GM19328 (cell line): Measurements from ENCODE around the gene ZNF638.
"Not testable (repeated sequence)": the region's sequence is repeated elsewhere in the genome, so short reads cannot be mapped to it uniquely, and the experiment has no call there.

Experiments
- ATAC-seq: cut with Tn5 transposase; IDR thresholded peaks from one replicate; pipeline ENCODE4 v1.9.1; 2021; ENCODE audit warnings: mild to moderate bottlenecking, moderate library complexity; ENCODE audit not compliant: unreplicated experiment

ZNF638 gene

GRCh38 chr2:71402427-71402826 is 70.8 kb downstream of the ZNF638 start:
- ATAC-seq: no peak

GRCh38 chr2:71409611-71410010 is 78.0 kb downstream of the ZNF638 start:
- ATAC-seq: no peak

- no peak for ATAC-seq
Measured at GRCh38 chr2:71410696-71411095, 79.1 kb downstream of the ZNF638 start.

- not testable (repeated sequence) for ATAC-seq
Measured at GRCh38 chr2:71416866-71417265, 85.3 kb downstream of the ZNF638 start.

GRCh38 chr2:71417300-71418202 is 86.0 kb downstream of the ZNF638 start:
- no peak for ATAC-seq

- ATAC-seq: no peak
Measured at GRCh38 chr2:71419145-71419544, 87.6 kb downstream of the ZNF638 start.

- no peak for ATAC-seq
Measured at GRCh38 chr2:71419976-71420375, 88.4 kb downstream of the ZNF638 start.

GRCh38 chr2:71422786-71423185 is 91.2 kb downstream of the ZNF638 start:
- ATAC-seq: no peak

- no peak for ATAC-seq
Measured at GRCh38 chr2:71423817-71424420, 92.3 kb downstream of the ZNF638 start.

GRCh38 chr2:71426721-71427120 is 95.1 kb downstream of the ZNF638 start:
- ATAC-seq: no peak

- ATAC-seq: no peak
Measured at GRCh38 chr2:71428472-71429383, 97.1 kb downstream of the ZNF638 start.

- not testable (repeated sequence) for ATAC-seq
Measured at GRCh38 chr2:71445142-71445541, 113.6 kb downstream of the ZNF638 start.

GRCh38 chr2:71446505-71446904 is 114.9 kb downstream of the ZNF638 start:
- ATAC-seq: no peak

- no peak for ATAC-seq
Measured at GRCh38 chr2:71449343-71449742, 117.8 kb downstream of the ZNF638 start.

- no peak for ATAC-seq
Measured at GRCh38 chr2:71451705-71452104, 120.1 kb downstream of the ZNF638 start.

- no peak for ATAC-seq
Measured at GRCh38 chr2:71452565-71452964, 121.0 kb downstream of the ZNF638 start.

- no peak for ATAC-seq
Measured at GRCh38 chr2:71453404-71454220, 122.0 kb downstream of the ZNF638 start, which contains the start of gene DYSF. Gene DYSF (plus strand): TSS chr2:71453561.

- ATAC-seq: no peak
Measured at GRCh38 chr2:71454221-71455010, 122.8 kb downstream of the ZNF638 start.

- no peak for ATAC-seq
Measured at GRCh38 chr2:71455011-71455740, 123.6 kb downstream of the ZNF638 start.
